Activated T-cell treated with anti-CD3 and anti-CD28 coated beads for 1 hour (primary cell): ENCODE data around the gene DZIP1L.

ENCODE experiments used
- DNase-seq: peaks from one replicate; pipeline ENCODE4 v3.0.0-alpha.2; 2020; ENCODE audit warnings: low read depth

Gene DZIP1L

GRCh38 chr3:138068579-138069174 is 46.7 kb downstream of the DZIP1L start:
- DNase-seq = peak; percentile 79

- no peak for DNase-seq
Observed at GRCh38 chr3:138068046-138068445, 47.4 kb downstream of the DZIP1L start.

GRCh38 chr3:138066972-138067371 is 48.4 kb downstream of the DZIP1L start:
- DNase-seq = no peak

GRCh38 chr3:138066383-138066782 is 49.0 kb downstream of the DZIP1L start:
- no peak for DNase-seq

GRCh38 chr3:138065949-138066348 is 49.5 kb downstream of the DZIP1L start:
- DNase-seq = no peak

GRCh38 chr3:138063416-138063815 is 52.0 kb downstream of the DZIP1L start:
- no peak for DNase-seq

- DNase-seq = no peak
Observed at GRCh38 chr3:138062626-138063025, 52.8 kb downstream of the DZIP1L start.

- DNase-seq = no peak
Observed at GRCh38 chr3:138062037-138062436, 53.4 kb downstream of the DZIP1L start.

GRCh38 chr3:138060792-138061191 is 54.6 kb downstream of the DZIP1L start:
- no peak for DNase-seq

- DNase-seq = no peak
Observed at GRCh38 chr3:138059261-138059660, 56.1 kb downstream of the DZIP1L start.

- no peak for DNase-seq
Observed at GRCh38 chr3:138057384-138057783, 58.0 kb downstream of the DZIP1L start.

GRCh38 chr3:138054057-138054456 is 61.4 kb downstream of the DZIP1L start:
- no peak for DNase-seq

GRCh38 chr3:138051947-138052802 is 63.2 kb downstream of the DZIP1L start:
- no peak for DNase-seq

GRCh38 chr3:138049157-138049919 is 66.1 kb downstream of the DZIP1L start:
- DNase-seq = no peak

- DNase-seq = no peak
Observed at GRCh38 chr3:138047596-138048158, 67.7 kb downstream of the DZIP1L start.

- DNase-seq = no peak
Observed at GRCh38 chr3:138046955-138047354, 68.5 kb downstream of the DZIP1L start.

- DNase-seq = no peak
Observed at GRCh38 chr3:138046085-138046484, 69.3 kb downstream of the DZIP1L start.

GRCh38 chr3:138043266-138044029 is 72.0 kb downstream of the DZIP1L start:
- no peak for DNase-seq

GRCh38 chr3:138042043-138042442 is 73.4 kb downstream of the DZIP1L start:
- DNase-seq = no peak

- no peak for DNase-seq
Observed at GRCh38 chr3:138038725-138039462, 76.5 kb downstream of the DZIP1L start.

GRCh38 chr3:138036572-138036971 is 78.8 kb downstream of the DZIP1L start:
- no peak for DNase-seq
